Lower lobe of right lung (tissue), 2 donors: ENCODE results near the gene PDE9A. TPM values are rescaled to one million over a fixed set of nuclear protein-coding genes. Genes with fewer than 3 reads are reported as not detected.

Source experiments
- ATAC-seq, 2 donors: fragments of 200-7000 bp; cut with Tn5 transposase; one replicate each; pipeline ENCODE4 v1.9.1; 2020 to 2022; ENCODE audit warnings: mild to moderate bottlenecking in 2 of 2, moderate library complexity in 2 of 2
- DNase-seq: peaks from one replicate; pipeline ENCODE4 v3.0.0-alpha.2; 2020
- H3K27ac ChIP-seq: fragments of 200-600 bp; one replicate; pipeline ENCODE4 v1.8.0; 2022
- H3K27me3 ChIP-seq: fragments of 200-600 bp; one replicate; pipeline ENCODE4 v1.8.0; 2022; ENCODE audit warnings: low read depth
- H3K36me3 ChIP-seq: fragments of 200-600 bp; one replicate; pipeline ENCODE4 v1.8.0; 2022; ENCODE audit warnings: mild to moderate bottlenecking
- H3K4me1 ChIP-seq: fragments of 200-600 bp; one replicate; pipeline ENCODE4 v1.8.0; 2022
- H3K4me3 ChIP-seq: fragments of 200-600 bp; one replicate; pipeline ENCODE4 v1.8.0; 2022; ENCODE audit warnings: mild to moderate bottlenecking
- H3K9me3 ChIP-seq: fragments of 200-600 bp; one replicate; pipeline ENCODE4 v1.8.0; 2022
- intact Hi-C: fragments of 100-400 bp; cut with DNase I; formaldehyde crosslinking; loops from one replicate; pipeline ENCODE4 v1.11.0; 2022
- total RNA-seq: library from RNA; stranded (reverse); fragmentation: NEBNext Ultra II Directional; extraction: Animal tissue kit (Norgen Biotek cat#: 25700); gene quantifications from one replicate; pipeline ENCODE4 v1.2.1, GENCODE V29; 2021
- TF ChIP-seq, protein P1 (sequence below): fragments of 200-600 bp; IDR thresholded peaks from one replicate; pipeline ENCODE4 v1.8.0; 2022; ENCODE audit warnings: antibody characterized with exemption, mild to moderate bottlenecking
- donor health status: DM: no; HTN: yes; CAD: no; lungs with severe emphysema.

PDE9A gene
- total RNA-seq, 1 donor from 2014 or later, result 12.8 TPM

DNA sequence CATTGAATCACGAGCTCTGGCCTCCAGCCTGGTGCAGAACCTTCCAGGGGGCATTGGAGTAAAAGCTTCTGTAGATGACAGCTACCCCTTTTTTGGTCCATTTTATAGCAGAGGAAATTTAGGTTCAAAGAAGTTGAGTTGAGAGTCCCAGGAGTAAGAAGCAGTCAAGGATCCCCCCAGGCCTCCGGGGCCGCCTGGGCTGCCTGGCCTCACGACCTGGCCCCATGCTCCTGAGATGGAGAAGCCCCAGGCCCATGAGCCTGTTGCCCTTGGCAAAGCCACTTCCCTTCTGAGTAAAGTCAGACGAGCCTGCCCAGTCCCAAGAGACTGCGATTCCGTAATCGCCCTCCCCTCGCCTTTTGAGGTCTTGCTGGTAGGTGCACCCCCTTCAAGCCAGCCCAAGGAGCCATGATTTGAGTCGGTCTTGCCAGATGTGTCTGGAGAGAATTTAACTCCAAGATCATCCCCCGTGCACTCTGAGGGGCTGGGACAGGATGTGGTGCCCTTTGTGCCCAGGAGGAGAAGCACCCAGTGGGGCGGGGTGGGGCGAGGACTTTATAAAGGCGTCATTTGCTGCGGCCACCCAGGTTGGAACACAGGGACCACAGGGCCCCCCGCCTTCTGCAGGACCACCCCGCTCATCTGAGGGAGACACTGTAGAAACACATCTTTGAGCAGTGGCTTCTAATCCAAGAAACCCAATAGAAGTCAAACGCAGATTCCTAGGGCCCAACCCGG lies 30.1 kb downstream of the PDE9A start:
- ATAC-seq (no peak), DNase-seq (no peak)
- TF ChIP-seq, protein P1, sequence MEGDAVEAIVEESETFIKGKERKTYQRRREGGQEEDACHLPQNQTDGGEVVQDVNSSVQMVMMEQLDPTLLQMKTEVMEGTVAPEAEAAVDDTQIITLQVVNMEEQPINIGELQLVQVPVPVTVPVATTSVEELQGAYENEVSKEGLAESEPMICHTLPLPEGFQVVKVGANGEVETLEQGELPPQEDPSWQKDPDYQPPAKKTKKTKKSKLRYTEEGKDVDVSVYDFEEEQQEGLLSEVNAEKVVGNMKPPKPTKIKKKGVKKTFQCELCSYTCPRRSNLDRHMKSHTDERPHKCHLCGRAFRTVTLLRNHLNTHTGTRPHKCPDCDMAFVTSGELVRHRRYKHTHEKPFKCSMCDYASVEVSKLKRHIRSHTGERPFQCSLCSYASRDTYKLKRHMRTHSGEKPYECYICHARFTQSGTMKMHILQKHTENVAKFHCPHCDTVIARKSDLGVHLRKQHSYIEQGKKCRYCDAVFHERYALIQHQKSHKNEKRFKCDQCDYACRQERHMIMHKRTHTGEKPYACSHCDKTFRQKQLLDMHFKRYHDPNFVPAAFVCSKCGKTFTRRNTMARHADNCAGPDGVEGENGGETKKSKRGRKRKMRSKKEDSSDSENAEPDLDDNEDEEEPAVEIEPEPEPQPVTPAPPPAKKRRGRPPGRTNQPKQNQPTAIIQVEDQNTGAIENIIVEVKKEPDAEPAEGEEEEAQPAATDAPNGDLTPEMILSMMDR, result no peak
- Histone ChIP-seq H3K4me1 (no peaks in the 10 kb centered on the region), H3K9me3 (no peaks in the 10 kb centered on the region), H3K27me3 (no peaks in the 10 kb centered on the region), H3K36me3 (no peaks in the 10 kb centered on the region), H3K4me3 (no peak overlapping the region), H3K27ac (no peak overlapping the region)
- intact Hi-C loops, result no loop called here

DNA sequence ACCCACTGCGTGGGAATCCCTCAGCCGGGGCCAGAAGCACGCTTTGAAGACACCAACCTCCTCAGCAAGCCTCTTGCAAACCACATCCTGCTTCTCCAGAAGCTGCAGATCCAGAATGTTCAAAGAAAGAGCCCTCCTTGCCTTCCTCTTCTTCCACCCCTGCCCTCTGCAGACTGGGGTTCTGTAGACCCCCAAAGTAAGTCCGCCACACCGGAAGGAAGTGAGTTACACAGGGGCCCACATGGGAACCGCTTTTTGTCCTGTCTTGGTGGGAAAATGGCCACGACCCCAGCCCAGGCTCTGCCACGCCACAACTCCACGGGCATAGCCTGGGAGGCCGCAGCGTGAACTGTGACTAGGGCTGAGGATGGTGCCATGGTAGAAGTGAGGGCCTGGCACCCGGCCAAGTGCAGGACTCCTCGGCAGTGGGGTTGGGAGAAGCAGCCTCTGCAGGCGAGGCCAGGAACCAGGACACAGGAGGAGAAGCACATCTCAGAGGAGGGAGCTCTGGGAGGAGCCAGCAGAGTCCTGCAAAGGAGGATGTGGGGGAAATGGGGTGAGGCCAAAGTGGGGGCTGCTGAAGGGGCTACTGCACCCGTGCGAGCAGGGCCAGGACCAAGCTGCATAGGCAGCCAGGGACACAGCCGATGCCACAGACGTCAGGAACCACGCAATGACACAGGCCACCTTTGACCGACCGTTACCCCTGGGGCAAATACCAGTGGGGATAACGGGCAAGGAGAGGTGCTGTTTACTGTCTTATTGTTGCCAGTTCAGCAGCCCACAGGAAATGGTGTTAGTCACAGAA lies 30.9 kb downstream of the PDE9A start:
- H3K4me3 ChIP-seq, result no peak overlapping the region
- intact Hi-C loops, result no loop called here
- DNase-seq (no peak), ATAC-seq (no peak)
- H3K9me3 ChIP-seq, result no peaks in the 10 kb centered on the region
- no peaks in the 10 kb centered on the region for H3K36me3 ChIP-seq
- no peaks in the 10 kb centered on the region for H3K4me1 ChIP-seq
- no peak overlapping the region for H3K27ac ChIP-seq
- H3K27me3 ChIP-seq, result no peaks in the 10 kb centered on the region
- TF ChIP-seq, protein P1, result no peak

DNA sequence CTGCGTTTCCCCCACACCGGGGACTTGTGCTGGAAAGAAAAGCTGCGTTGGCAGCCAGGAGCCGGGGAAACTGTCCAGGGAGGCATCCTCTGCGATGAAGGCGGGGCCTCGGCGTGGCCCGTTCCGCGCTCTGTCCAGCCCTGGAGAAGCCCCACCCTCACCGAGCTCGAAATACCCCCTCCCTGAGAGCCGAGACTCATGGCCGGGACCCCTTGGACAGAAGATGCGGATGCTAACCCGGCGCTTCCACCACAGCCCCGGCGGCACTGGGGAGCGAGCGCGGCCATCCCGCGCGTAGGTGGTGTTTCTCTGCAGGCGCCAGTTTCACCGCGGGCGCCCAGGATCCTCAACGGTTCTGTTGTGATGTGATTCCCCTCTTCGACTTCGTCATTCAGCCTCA lies 31.6 kb downstream of the PDE9A start:
- no peak for ATAC-seq
- intact Hi-C loops, result no loop called here
- DNase-seq, result no peak

DNA sequence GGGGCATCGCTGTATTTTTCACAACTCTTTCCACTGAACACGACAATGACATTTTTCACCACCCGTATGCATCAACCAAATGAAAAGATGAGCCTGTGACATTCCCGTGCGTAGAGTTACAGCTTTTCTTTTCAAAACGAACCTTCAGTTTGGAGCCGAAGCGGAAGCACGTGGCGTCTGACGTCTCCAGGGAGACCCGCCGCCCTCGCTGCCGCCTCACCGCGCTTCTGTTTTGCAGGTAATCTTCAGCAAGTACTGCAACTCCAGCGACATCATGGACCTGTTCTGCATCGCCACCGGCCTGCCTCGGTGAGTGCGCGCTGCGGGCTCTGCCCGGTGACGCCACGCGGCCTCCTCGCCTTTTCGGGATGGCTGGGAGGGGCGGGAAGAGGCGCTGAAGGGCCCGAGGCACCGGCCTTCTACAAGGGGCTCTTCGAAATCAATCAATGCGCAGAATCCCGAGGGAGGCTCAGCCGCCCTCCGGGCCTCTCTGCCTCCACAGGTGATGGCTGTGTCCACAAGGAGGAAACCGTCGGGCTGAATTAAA lies 32.6 kb downstream of the PDE9A start:
- H3K27ac ChIP-seq, result no peak overlapping the region
- no peak overlapping the region for H3K4me3 ChIP-seq
- TF ChIP-seq, protein P1, result no peak
- H3K27me3 ChIP-seq, result no peaks in the 10 kb centered on the region
- H3K4me1 ChIP-seq, result no peaks in the 10 kb centered on the region
- no peak for ATAC-seq
- H3K36me3 ChIP-seq, result no peaks in the 10 kb centered on the region
- H3K9me3 ChIP-seq, result no peaks in the 10 kb centered on the region
- no peak for DNase-seq
- intact Hi-C loops, result no loop called here

More for the DNA sequence above, 31.6 kb downstream of the PDE9A start:
- Histone ChIP-seq H3K27me3 (no peaks in the 10 kb centered on the region), H3K27ac (no peak overlapping the region), H3K9me3 (no peaks in the 10 kb centered on the region), H3K36me3 (no peaks in the 10 kb centered on the region), H3K4me3 (no peak overlapping the region), H3K4me1 (no peaks in the 10 kb centered on the region)
- TF ChIP-seq, protein P1, result no peak

DNA sequence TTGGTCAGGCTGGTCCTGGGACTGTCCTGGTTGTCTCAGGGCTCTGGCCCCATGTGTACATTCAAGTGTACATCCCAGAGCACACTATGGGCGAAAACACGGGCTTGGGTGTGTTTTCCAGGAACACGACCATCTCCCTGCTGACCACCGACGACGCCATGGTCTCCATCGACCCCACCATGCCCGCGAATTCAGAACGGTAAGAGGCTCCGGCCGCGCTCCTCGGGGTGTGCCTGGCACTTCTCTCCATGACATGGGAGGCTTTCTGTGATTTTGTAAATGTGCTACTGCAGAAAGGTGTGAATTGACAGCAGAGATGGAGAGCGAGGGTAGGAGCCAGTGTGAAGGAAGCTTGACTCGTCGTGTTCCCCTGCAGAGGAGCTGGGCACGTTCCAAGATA lies 34.4 kb downstream of the PDE9A start:
- Histone ChIP-seq H3K36me3 (no peaks in the 10 kb centered on the region), H3K27ac (no peak overlapping the region), H3K27me3 (no peaks in the 10 kb centered on the region), H3K4me1 (no peaks in the 10 kb centered on the region), H3K4me3 (no peak overlapping the region), H3K9me3 (no peaks in the 10 kb centered on the region)
- TF ChIP-seq, protein P1, result no peak
- no peak for DNase-seq
- intact Hi-C loops, result no loop called here
- no peak for ATAC-seq
